Fibroblast of skin of scalp (primary cell): Measurements from ENCODE around the gene SNX33.
"Not testable (repeated sequence)": the region's sequence is repeated elsewhere in the genome, so short reads cannot be mapped to it uniquely, and the experiment has no call there.

Source experiments
- DNase-seq: peaks from one replicate; pipeline ENCODE4 v3.0.0-alpha.2; 2013

The SNX33 gene

GRCh38 chr15:75683646-75684312 lies 36.1 kb downstream of the SNX33 start:
- DNase-seq: peak; percentile 68

GRCh38 chr15:75684648-75685047 lies 36.9 kb downstream of the SNX33 start:
- no peak for DNase-seq

- DNase-seq: no peak
Observed at GRCh38 chr15:75685195-75685594, 37.5 kb downstream of the SNX33 start.

- peak; percentile 74 for DNase-seq
Observed at GRCh38 chr15:75686212-75686642, 38.5 kb downstream of the SNX33 start.

GRCh38 chr15:75687486-75688277 lies 40.0 kb downstream of the SNX33 start:
- DNase-seq: no peak

GRCh38 chr15:75688278-75688557 lies 40.5 kb downstream of the SNX33 start:
- no peak for DNase-seq

- no peak for DNase-seq
Observed at GRCh38 chr15:75688831-75689230, 41.1 kb downstream of the SNX33 start.

GRCh38 chr15:75689429-75689828 lies 41.7 kb downstream of the SNX33 start:
- not testable (repeated sequence) for DNase-seq

- not testable (repeated sequence) for DNase-seq
Observed at GRCh38 chr15:75692311-75692710, 44.6 kb downstream of the SNX33 start.

GRCh38 chr15:75693028-75693427 lies 45.3 kb downstream of the SNX33 start:
- not testable (repeated sequence) for DNase-seq

- peak; percentile 80 for DNase-seq
Observed at GRCh38 chr15:75693501-75694240, 46.0 kb downstream of the SNX33 start.

GRCh38 chr15:75694241-75695182 lies 46.8 kb downstream of the SNX33 start:
- DNase-seq: peak; percentile 98

GRCh38 chr15:75695220-75695619 lies 47.5 kb downstream of the SNX33 start:
- no peak for DNase-seq

- no peak for DNase-seq
Observed at GRCh38 chr15:75695634-75696310, 48.1 kb downstream of the SNX33 start.

GRCh38 chr15:75696311-75696720 lies 48.6 kb downstream of the SNX33 start:
- DNase-seq: no peak

- DNase-seq: no peak
Observed at GRCh38 chr15:75696854-75697259, 49.1 kb downstream of the SNX33 start.

GRCh38 chr15:75697523-75697922 lies 49.8 kb downstream of the SNX33 start:
- DNase-seq: peak; percentile 17

GRCh38 chr15:75697974-75698747 lies 50.4 kb downstream of the SNX33 start:
- DNase-seq: peak; percentile 31

- not testable (repeated sequence) for DNase-seq
Observed at GRCh38 chr15:75699517-75699916, 51.8 kb downstream of the SNX33 start.

- DNase-seq: peak; percentile 90
Observed at GRCh38 chr15:75699961-75700874, 52.5 kb downstream of the SNX33 start.
